NCI-H2029 treated with DMSO at 0.1 percent for 48 hours (cell line): ENCODE results near the gene CA5B.
"Not testable (repeated sequence)": the region's sequence is repeated elsewhere in the genome, so short reads cannot be mapped to it uniquely, and the experiment has no call there.

ENCODE experiments used
- DNase-seq: peaks from one replicate; lab custom pipeline; 2025; lab: John Stamatoyannopoulos, UW

Gene CA5B

GRCh38 chrX:15737959-15738902, at the start of gene CA5B:
Gene CA5B, plus strand, starts transcription at chrX:15738270. Its CDS starts 11,754 bp downstream, at chrX:15750024.
- peak; percentile 62 for DNase-seq

DNA sequence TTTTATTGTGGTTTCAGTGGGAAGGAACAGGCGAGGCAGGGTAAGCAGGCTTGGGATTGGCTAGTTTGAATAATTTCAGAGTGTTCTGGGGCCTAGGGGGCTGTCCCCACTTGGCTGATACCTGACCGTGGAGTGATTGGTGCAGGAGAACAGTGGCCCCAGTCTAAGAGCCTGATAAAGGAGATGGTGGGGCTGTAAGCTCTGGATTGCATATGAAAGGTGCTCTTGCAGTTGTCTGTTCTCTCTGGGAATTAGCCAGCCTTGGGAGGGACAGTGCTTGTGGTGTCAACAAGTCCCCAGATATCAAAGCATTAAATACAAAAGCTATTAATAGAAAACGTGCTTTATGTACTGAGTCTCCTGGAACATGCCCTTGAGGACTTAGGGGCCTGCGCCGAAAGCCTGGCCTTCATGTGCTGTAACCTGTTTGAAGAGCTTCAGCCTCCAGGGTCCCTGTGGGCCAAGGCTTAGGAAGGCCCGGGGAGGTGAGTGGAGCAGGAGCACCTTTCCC, 43.1 kb upstream of the CA5B start:
- DNase-seq = no peak

- no peak for DNase-seq
Observed at GRCh38 chrX:15696516-15696915, 41.6 kb upstream of the CA5B start.

DNA sequence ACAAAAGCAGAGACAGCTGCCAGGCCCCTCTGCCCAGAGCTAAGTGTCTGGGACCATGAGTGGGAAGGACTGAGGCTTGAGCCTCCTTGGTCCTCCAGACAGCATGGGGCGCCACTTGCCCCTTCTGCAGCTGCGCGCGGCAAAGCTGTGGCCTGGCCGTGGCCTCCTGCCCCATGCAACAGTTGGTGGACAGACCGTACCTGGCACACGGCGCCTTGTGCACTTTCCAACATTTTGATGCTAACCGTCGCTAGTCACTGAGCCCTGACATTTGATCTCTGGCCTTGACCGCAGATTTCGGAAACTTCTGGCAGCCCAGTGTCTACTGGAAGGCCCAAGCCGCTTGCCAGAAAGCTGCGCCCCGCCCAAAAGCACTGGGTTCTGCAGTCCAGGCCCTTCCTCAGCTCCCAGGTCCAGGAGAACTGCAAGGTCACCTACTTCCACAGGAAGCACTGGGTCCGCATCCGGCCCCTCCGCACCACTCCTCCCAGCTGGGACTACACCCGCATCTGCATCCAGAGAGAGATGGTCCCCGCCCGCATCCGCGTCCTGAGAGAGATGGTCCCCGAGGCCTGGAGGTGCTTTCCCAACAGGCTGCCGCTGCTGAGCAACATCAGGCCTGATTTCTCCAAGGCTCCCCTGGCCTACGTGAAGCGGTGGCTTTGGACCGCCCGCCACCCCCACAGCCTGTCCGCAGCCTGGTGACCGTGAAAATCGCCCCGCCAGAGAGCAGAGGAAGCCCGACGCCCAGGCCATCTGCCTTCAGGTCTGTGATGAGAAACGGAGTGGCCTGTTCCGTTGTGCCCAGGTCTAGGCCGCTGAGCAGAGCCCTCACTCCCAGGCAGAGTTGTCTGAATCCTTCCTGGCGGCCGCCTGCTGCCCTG, 35.3 kb upstream of the CA5B start:
- no peak for DNase-seq

DNA sequence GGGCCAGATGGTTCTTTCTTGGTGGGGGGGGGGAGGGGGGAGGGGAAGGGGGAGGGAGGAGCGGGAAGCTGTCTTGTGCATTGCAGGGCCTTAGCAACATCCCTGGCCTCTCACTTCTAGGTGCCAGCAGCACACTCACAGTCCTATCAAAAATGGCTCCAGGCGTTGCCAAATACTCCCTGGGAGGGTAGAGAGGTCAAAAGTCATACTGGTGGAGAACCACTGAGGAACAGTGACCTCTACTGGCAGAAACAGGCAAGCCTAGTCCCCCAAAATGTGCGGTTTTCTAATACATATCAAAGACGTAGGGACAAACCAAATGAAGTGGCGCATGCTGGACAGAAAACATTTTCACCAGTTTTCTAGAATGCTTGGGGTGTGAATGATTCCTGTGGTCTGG, 34.3 kb upstream of the CA5B start:
- DNase-seq = not testable (repeated sequence)

DNA sequence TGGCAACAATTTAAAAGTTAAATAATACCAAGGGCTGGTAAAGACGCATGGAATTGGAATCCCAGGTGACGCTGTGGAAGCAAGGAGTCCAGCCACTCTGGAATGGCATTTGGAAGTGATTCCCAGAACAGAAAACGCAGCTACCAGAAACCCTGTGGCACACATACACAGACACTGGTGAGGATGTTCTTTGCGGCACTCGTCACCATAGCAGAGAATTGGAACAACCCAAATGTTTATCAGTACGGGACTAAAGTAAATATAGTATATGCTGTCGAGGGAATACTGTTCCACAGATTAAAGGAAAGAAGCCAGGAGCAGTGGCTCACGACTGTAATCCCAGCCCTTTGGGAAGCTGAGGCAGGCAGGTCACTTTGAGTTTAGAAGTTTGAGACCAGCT, 33.8 kb upstream of the CA5B start:
- not testable (repeated sequence) for DNase-seq

DNA sequence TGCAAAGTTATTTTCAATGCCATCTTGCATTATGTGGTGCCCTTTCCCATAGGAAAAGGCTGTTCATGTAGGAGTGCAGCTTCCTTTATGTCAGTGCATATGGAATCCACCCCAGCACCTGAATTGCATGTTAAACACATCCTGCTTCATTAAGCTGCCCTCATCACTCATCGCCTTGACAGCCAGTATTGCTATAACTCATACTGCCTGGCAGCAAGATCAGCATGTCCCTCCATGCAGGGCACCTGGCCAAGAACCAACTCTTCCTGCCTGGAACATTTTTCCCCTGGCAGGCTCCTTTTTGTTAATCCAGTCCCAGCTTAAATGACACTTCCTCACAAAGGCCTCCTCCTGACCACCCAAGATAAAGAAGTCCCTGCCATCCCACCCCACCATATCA, 23.5 kb upstream of the CA5B start:
- DNase-seq = no peak

- no peak for DNase-seq
Observed at GRCh38 chrX:15718283-15718970, 19.6 kb upstream of the CA5B start.

- DNase-seq = no peak
Observed at GRCh38 chrX:15719324-15719968, 18.6 kb upstream of the CA5B start.

GRCh38 chrX:15721911-15722310, 16.2 kb upstream of the CA5B start:
- no peak for DNase-seq

DNA sequence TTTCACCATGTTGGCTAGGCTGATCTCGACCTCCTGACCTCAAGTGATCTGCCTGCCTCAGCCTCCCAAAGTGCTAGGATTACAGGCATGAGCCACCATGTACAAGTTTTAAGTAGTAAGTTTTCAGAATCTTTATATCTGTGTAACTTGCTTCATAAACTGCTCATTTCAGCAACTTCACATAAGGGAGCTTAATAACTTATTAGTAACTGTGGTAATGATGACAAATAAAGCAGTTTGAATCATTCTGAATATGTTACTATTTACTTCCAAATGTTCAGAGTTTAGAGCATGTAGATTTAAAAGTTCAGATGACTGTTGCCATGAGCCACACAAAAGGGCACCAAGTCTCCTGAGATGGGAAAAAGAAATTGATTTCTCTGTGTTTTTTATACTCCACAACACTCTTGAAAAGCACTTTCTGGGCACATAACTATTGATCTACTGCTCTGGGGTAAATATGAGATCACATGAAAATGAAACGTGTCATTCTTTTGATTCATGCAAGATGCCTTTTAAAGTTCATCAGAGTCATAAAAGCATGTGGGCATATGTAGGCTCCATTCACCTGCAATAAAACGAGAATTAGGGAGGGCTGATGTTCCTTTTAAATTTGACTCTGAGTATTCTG, 14.1 kb upstream of the CA5B start:
- DNase-seq = no peak

- DNase-seq = no peak
Observed at GRCh38 chrX:15724911-15725310, 13.2 kb upstream of the CA5B start.

GRCh38 chrX:15731368-15731767, 6.7 kb upstream of the CA5B start:
- DNase-seq = not testable (repeated sequence)

GRCh38 chrX:15737190-15737958, 696 bp upstream of the CA5B start:
- no peak for DNase-seq

DNA sequence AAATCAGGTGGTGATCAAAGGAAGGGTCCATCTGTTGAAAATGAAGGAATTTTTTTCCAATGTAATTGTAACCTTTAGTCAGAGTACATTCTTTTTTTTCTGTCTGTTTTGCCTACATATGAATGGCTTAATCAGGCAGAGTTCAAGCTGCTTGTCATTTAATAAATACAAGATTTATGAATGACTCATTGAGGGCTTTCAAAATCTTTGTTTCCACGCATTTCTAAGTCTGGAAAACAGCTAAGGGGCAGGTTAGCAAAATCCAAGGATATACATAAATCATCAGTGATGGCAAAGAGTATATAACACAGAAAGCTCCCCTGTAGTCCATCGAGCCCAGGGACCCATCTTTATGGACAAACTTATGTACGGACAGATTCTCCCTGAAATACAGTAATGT, 1.8 kb downstream of the CA5B start:
- no peak for DNase-seq

GRCh38 chrX:15744181-15744867, 6.3 kb downstream of the CA5B start:
- DNase-seq = no peak

- DNase-seq = no peak
Observed at GRCh38 chrX:15745179-15745578, 7.1 kb downstream of the CA5B start.

- DNase-seq = not testable (repeated sequence)
Observed at GRCh38 chrX:15746651-15747050, 8.6 kb downstream of the CA5B start.

DNA sequence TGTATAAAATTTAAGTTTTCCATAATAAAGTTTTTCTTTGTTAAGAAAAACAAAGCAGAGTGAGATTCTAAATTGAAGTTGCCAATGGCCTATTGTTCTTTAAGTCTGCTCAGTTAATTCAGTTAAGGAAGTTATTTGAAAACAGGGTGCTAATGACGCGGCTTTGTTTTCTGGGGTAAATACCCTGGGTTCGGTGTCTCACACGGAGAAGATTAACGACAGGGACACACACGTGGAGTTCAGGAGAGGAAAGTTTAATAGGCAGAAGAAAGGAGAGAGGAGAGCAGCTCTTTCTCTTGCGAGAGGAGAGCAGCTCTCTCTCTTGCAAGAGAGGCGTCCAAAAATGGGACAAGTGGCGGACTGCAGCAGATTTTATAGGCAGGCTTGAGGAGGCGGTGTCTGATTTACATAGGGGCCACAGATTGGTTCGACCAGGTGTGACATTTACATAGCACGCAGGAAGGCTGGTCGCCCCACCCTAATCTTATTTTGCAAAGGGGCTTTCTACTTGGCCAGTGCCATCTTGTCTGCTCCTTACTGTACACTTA, 9.6 kb downstream of the CA5B start:
- DNase-seq = no peak
